H1 (cell line): Measurements from ENCODE around the gene BRD8. TPM values are rescaled to one million over a fixed set of nuclear protein-coding genes. Genes with fewer than 3 reads are reported as not detected.

Experiments used
- CTCF ChIA-PET: fragments of 300-600 bp; sonication (Branson Sonifier 250); formaldehyde crosslinking; loops from one replicate; lab custom pipeline; 2021; ENCODE audit not compliant: partially characterized antibody; lab: Charles Lee
- POLR2A ChIA-PET: fragments of 300-600 bp; sonication (Branson Sonifier 250); formaldehyde crosslinking; loops from one replicate; lab custom pipeline; 2021; ENCODE audit warnings: inconsistent platforms; ENCODE audit not compliant: partially characterized antibody; lab: Charles Lee
- DNase-seq, 2 experiments: peaks; one replicate each; pipeline versions ENCODE4 v3.0.0 to v3.0.0-alpha.2; 2010 to 2022; ENCODE audit warnings: low spot score in 2 of 2, low read depth in 1 of 2, mixed read lengths in 1 of 2
- FAIRE-seq: peaks from 2 replicates; lab custom pipeline; 2011; peaks lifted over from hg19 to GRCh38; lab: Jason Lieb, UNC
- H2AFZ ChIP-seq: 2 replicates; pipeline ENCODE4 v1.8.1; 2012; ENCODE audit warnings: low read length, inconsistent platforms
- H2AK5ac ChIP-seq: 2 replicates; pipeline ENCODE4 v1.6.1; 2013; ENCODE audit warnings: low read depth, low read length
- H2BK120ac ChIP-seq: replicated peaks from 2 replicates; pipeline ENCODE3; 2013; ENCODE audit warnings: low read depth, low read length, inconsistent platforms
- H2BK12ac ChIP-seq: 2 replicates; pipeline ENCODE4 v1.6.1; 2013; ENCODE audit warnings: low read depth, low read length
- H2BK15ac ChIP-seq: 2 replicates; pipeline ENCODE4 v1.6.1; 2013; ENCODE audit warnings: low read length
- H2BK20ac ChIP-seq: 2 replicates; pipeline ENCODE4 v1.6.1; 2013; ENCODE audit warnings: low read length
- H2BK5ac ChIP-seq: 2 replicates; pipeline ENCODE4 v1.6.1; 2013; ENCODE audit warnings: low read depth, low read length
- H3K14ac ChIP-seq: 2 replicates; pipeline ENCODE4 v1.6.1; 2013; ENCODE audit warnings: inconsistent platforms; ENCODE audit not compliant: insufficient read length
- H3K18ac ChIP-seq: 2 replicates; pipeline ENCODE4 v1.6.1; 2013; ENCODE audit warnings: low read length; ENCODE audit errors: extremely low read depth
- H3K23ac ChIP-seq: 2 replicates; pipeline ENCODE4 v1.6.1; 2013; ENCODE audit warnings: inconsistent platforms; ENCODE audit not compliant: insufficient read length
- H3K23me2 ChIP-seq: 2 replicates; pipeline ENCODE4 v1.6.1; 2013; ENCODE audit warnings: low read depth, low read length
- H3K27ac ChIP-seq: 2 replicates; pipeline ENCODE4 v1.6.1; 2011; ENCODE audit warnings: low read depth, low read length, inconsistent platforms
- H3K27me3 ChIP-seq, 4 experiments: replicated peaks in 1 of 4; 1 replicate in 1 of 4; 2 replicates in 3 of 4; pipeline versions ENCODE4 v1.6.1 to v1.8.1; 2011 to 2013; ENCODE audit warnings: low read length in 3 of 4, mild to moderate bottlenecking in 3 of 4, inconsistent platforms in 2 of 4, mixed read lengths in 2 of 4, moderate library complexity in 1 of 4; ENCODE audit not compliant: control insufficient read depth in 3 of 4, insufficient read depth in 3 of 4; ENCODE audit errors: extremely low read depth in 1 of 4
- H3K36me3 ChIP-seq, 4 experiments: 2 replicates each; pipeline versions ENCODE4 v1.6.1 to v1.8.1; 2011 to 2013; ENCODE audit warnings: mild to moderate bottlenecking in 4 of 4, low read length in 3 of 4, moderate library complexity in 2 of 4, control low read depth in 1 of 4, inconsistent platforms in 1 of 4; ENCODE audit not compliant: insufficient read depth in 4 of 4, control insufficient read depth in 2 of 4
- H3K4ac ChIP-seq: replicated peaks from 2 replicates; pipeline ENCODE3; 2013; ENCODE audit warnings: low read length, low read depth, mixed read lengths, inconsistent platforms; ENCODE audit not compliant: insufficient read length
- H3K4me1 ChIP-seq, 4 experiments: replicated peaks in 1 of 4; 1 replicate in 1 of 4; 2 replicates in 3 of 4; pipeline versions ENCODE4 v1.6.1 to v1.8.1; 2011 to 2013; ENCODE audit warnings: low read length in 3 of 4, inconsistent platforms in 2 of 4, mixed read lengths in 1 of 4; ENCODE audit not compliant: insufficient read depth in 4 of 4, control insufficient read depth in 3 of 4
- H3K4me2 ChIP-seq, 2 experiments: 2 replicates each; pipeline versions ENCODE4 v1.6.1 to v1.8.1; 2011 to 2013; ENCODE audit warnings: low read depth in 2 of 2, low read length in 2 of 2, control low read depth in 1 of 2, inconsistent platforms in 1 of 2, mild to moderate bottlenecking in 1 of 2; ENCODE audit not compliant: insufficient read depth in 1 of 2
- H3K4me3 ChIP-seq, 4 experiments: fragments of 200-600, 300-600 bp in 1 of 4; sonication (generic), shearing (Covaris generic), sonication (Bioruptor Twin) in 1 of 4; 2 replicates each; pipeline versions ENCODE4 v1.5.1 to v1.8.1; 2011 to 2016; ENCODE audit warnings: low read length in 4 of 4, low read depth in 3 of 4, control low read depth in 2 of 4, inconsistent platforms in 2 of 4, mild to moderate bottlenecking in 2 of 4, mixed read lengths in 1 of 4, moderate library complexity in 1 of 4; ENCODE audit not compliant: insufficient read depth in 2 of 4; ENCODE audit errors: extremely low read depth in 1 of 4
- H3K56ac ChIP-seq: replicated peaks from 2 replicates; pipeline ENCODE3; 2013; ENCODE audit warnings: low read depth, mild to moderate bottlenecking, mixed read lengths, low read length, inconsistent platforms; ENCODE audit not compliant: insufficient read length
- H3K79me1 ChIP-seq: 2 replicates; pipeline ENCODE4 v1.6.1; 2013; ENCODE audit warnings: low read depth, low read length, control low read depth
- H3K79me2 ChIP-seq, 2 experiments: 2 replicates each; pipeline versions ENCODE4 v1.6.1 to v1.8.1; 2012 to 2013; ENCODE audit warnings: low read length in 2 of 2, mild to moderate bottlenecking in 2 of 2, inconsistent platforms in 1 of 2; ENCODE audit not compliant: insufficient read depth in 2 of 2, control insufficient read depth in 1 of 2
- H3K9ac ChIP-seq, 4 experiments: replicated peaks in 1 of 4; 1 replicate in 1 of 4; 2 replicates in 3 of 4; pipeline versions ENCODE4 v1.6.1 to v1.8.1; 2011 to 2013; ENCODE audit warnings: low read depth in 3 of 4, low read length in 3 of 4, control low read depth in 2 of 4, mild to moderate bottlenecking in 2 of 4, moderate library complexity in 2 of 4, inconsistent platforms in 1 of 4; ENCODE audit errors: extremely low read depth in 1 of 4
- H3K9me3 ChIP-seq, 2 experiments: 2 replicates each; pipeline versions ENCODE4 v1.6.1 to v1.8.1; 2012 to 2013; ENCODE audit warnings: mild to moderate bottlenecking in 2 of 2, moderate library complexity in 2 of 2, control low read depth in 1 of 2, inconsistent platforms in 1 of 2, low read depth in 1 of 2, low read length in 1 of 2, mixed read lengths in 1 of 2; ENCODE audit not compliant: insufficient read depth in 2 of 2
- H4K20me1 ChIP-seq, 2 experiments: replicated peaks in 1 of 2; 2 replicates each; pipeline versions ENCODE3 to v1.8.1; 2011 to 2013; ENCODE audit warnings: inconsistent platforms in 2 of 2, low read length in 2 of 2, mild to moderate bottlenecking in 1 of 2; ENCODE audit not compliant: insufficient read depth in 2 of 2, control insufficient read depth in 1 of 2
- H4K5ac ChIP-seq: 2 replicates; pipeline ENCODE4 v1.6.1; 2013; ENCODE audit warnings: low read length, low read depth, mixed read lengths, inconsistent platforms; ENCODE audit not compliant: insufficient read length
- H4K8ac ChIP-seq: 2 replicates; pipeline ENCODE4 v1.8.0; 2013; ENCODE audit warnings: mild to moderate bottlenecking, moderate library complexity, low read length, inconsistent platforms; ENCODE audit not compliant: insufficient read depth; ENCODE audit errors: extremely low read depth
- H4K91ac ChIP-seq: replicated peaks from 2 replicates; pipeline ENCODE3; 2013; ENCODE audit warnings: low read length, mixed read lengths, inconsistent platforms; ENCODE audit not compliant: insufficient read length
- EP300 ChIP-seq, 2 experiments: IDR thresholded peaks; 1 replicate in 1 of 2; 2 replicates in 1 of 2; pipeline ENCODE4 v1.6.1; 2011 to 2012; ENCODE audit warnings: low read depth in 2 of 2, low read length in 2 of 2, mild to moderate bottlenecking in 2 of 2, borderline replicate concordance in 1 of 2, inconsistent platforms in 1 of 2, moderate library complexity in 1 of 2
- EZH2 ChIP-seq: fragments of 200-600 bp; sonication (generic); IDR thresholded peaks from 2 replicates; pipeline ENCODE4 v1.7.1; 2012; ENCODE audit warnings: low read depth, mild to moderate bottlenecking, moderate library complexity, low read length, inconsistent platforms; ENCODE audit not compliant: severe bottlenecking
- FOSL1 ChIP-seq: IDR thresholded peaks from 2 replicates; pipeline ENCODE4 v1.6.1; 2011; ENCODE audit warnings: mild to moderate bottlenecking, low read depth, low read length, moderate library complexity; ENCODE audit not compliant: insufficient read depth
- NANOG ChIP-seq: IDR thresholded peaks from 2 replicates; pipeline ENCODE4 v1.6.1; 2011; ENCODE audit warnings: low read length, low read depth, mild to moderate bottlenecking, inconsistent platforms; ENCODE audit not compliant: insufficient read depth, poor library complexity, severe bottlenecking
- POLR2A ChIP-seq, 2 experiments: IDR thresholded peaks; 1 replicate in 1 of 2; 2 replicates in 1 of 2; pipeline ENCODE4 v1.6.1; 2011; ENCODE audit warnings: low read depth in 2 of 2, low read length in 2 of 2, mild to moderate bottlenecking in 2 of 2; ENCODE audit errors: control extremely low read depth in 1 of 2
- RXRA ChIP-seq: IDR thresholded peaks from 2 replicates; pipeline ENCODE4 v1.6.1; 2011; ENCODE audit warnings: low read depth, mild to moderate bottlenecking, low read length, moderate library complexity; ENCODE audit not compliant: insufficient read depth
- SRF ChIP-seq: IDR thresholded peaks from 2 replicates; pipeline ENCODE4 v1.6.1; 2011; ENCODE audit warnings: mild to moderate bottlenecking, low read depth, low read length, moderate library complexity
- TAF7 ChIP-seq: optimal IDR thresholded peaks from 2 replicates; pipeline ENCODE3; 2011; ENCODE audit warnings: low read depth, mild to moderate bottlenecking, inconsistent platforms, low read length, moderate library complexity, borderline replicate concordance
- TBP ChIP-seq: IDR thresholded peaks from 2 replicates; pipeline ENCODE4 v1.6.1; 2011; ENCODE audit warnings: low read depth, low read length, improper control_type of control experiment
- TCF12 ChIP-seq: IDR thresholded peaks from 2 replicates; pipeline ENCODE4 v1.6.1; 2011; ENCODE audit warnings: low read depth, mild to moderate bottlenecking, low read length
- TEAD4 ChIP-seq: IDR thresholded peaks from 2 replicates; pipeline ENCODE4 v1.6.1; 2012; ENCODE audit warnings: low read depth, low read length, inconsistent platforms, mixed read lengths
- USF2 ChIP-seq: IDR thresholded peaks from 2 replicates; pipeline ENCODE4 v1.6.1; 2011; ENCODE audit warnings: low read length, improper control_type of control experiment
- ZNF274 ChIP-seq: IDR thresholded peaks from 2 replicates; pipeline ENCODE4 v1.7.0; 2012; ENCODE audit warnings: low read length, borderline replicate concordance; ENCODE audit errors: extremely low read depth
- WGBS, 2 experiments: shearing (Covaris generic) in 1 of 2; methylation state at CpG; one replicate each; pipeline versions ENCODE4 v1.1.6 to v1.1.7; 2013 to 2015; ENCODE audit warnings: low lambda C conversion rate in 2 of 2, mixed read lengths in 2 of 2, inconsistent platforms in 1 of 2, low coverage in 1 of 2, missing lambda C conversion rate in 1 of 2; ENCODE audit not compliant: insufficient replicate concordance in 2 of 2, insufficient coverage in 1 of 2, insufficient read length in 1 of 2; ENCODE audit errors: extremely low coverage in 1 of 2, missing lambda C conversion rate in 1 of 2; 5-methylcytosine and 5-hydroxymethylcytosine counted together
- polyA plus RNA-seq, 7 experiments: library from polyadenylated mRNA; depleted of rRNA in 3 of 7; stranded (reverse) in 5 of 7; unstranded in 2 of 7; fragments of >200 nt in 5 of 7; fragments of 200-250 nt in 2 of 7; gene quantifications; 1 replicate in 5 of 7; 2 replicates in 1 of 7; 4 replicates in 1 of 7; pipeline versions ENCODE4 v1.2.1 to v1.2.3, GENCODE V29; 2011 to 2013; ENCODE audit warnings: missing spikeins in 2 of 7, mixed read lengths in 2 of 7
- total RNA-seq: library from RNA; stranded (reverse); fragmentation: NEBNext Ultra II Directional; extraction: Animal tissue kit (Norgen Biotek cat#: 25700); gene quantifications from 2 replicates; pipeline ENCODE4 v1.2.1, GENCODE V29; 2021

The BRD8 gene
- total and polyA plus RNA-seq, 2 of the 8 experiments (the other 6 are each of a cell fraction or from before 2014, with no cell fraction given), result 37.8 to 75.8 TPM

- H3K56ac ChIP-seq, result no peak overlapping the region
- no peaks in the 10 kb centered on the region for H3K36me3 ChIP-seq
- CTCF ChIA-PET, result interaction anchor here (0.7 to 5.6 kb wide), 4 partner anchors 11 to 49 kb away, joined by 3 to 35 read pairs (median 20); no protein-coding TSS in a partner anchor
- H2BK12ac ChIP-seq, result no peak overlapping the region
- peaks cover 4% of the 10 kb centered on the region; the same call in 1 of the 2 replicates for H3K23me2 ChIP-seq
- no peak overlapping the region for H3K9ac ChIP-seq
- H2AFZ ChIP-seq, result no peak overlapping the region
- H3K27me3 ChIP-seq, result peaks cover 50 to 82% (median 77%) of the 10 kb centered on the region in 4 experiments
- H4K5ac ChIP-seq, result no peak overlapping the region
- H3K79me1 ChIP-seq, result no peaks in the 10 kb centered on the region; the same call in 1 of the 2 replicates
- H2BK120ac ChIP-seq, result no peak overlapping the region
- no peak overlapping the region for H3K27ac ChIP-seq
- no peak overlapping the region for H4K91ac ChIP-seq
- H2BK20ac ChIP-seq, result no peak overlapping the region
- POLR2A ChIA-PET, result no interaction called here
- no peak overlapping the region for H2AK5ac ChIP-seq
- no peak overlapping the region for H4K8ac ChIP-seq
- no peak overlapping the region for H3K4me2 ChIP-seq
- H3K4ac ChIP-seq, result no peak overlapping the region
- 88% methylated on average over 1 of the region's 1 CpG; no CpG with 5 or more reads in 1 of the 2 experiments for WGBS, 2 experiments
- H3K4me1 ChIP-seq, result peaks cover 13 to 27% (median 26%) of the 10 kb centered on the region in 4 experiments
- H2BK5ac ChIP-seq, result no peak overlapping the region
- no peaks in the 10 kb centered on the region for H3K9me3 ChIP-seq
- DNase-seq, result no peak
- FAIRE-seq, result no peak
- no peak overlapping the region for H3K4me3 ChIP-seq
- H3K23ac ChIP-seq, result no peak overlapping the region
- H3K79me2 ChIP-seq, result no peaks in the 10 kb centered on the region
- H4K20me1 ChIP-seq, result peaks cover 2 to 3% of the 10 kb centered on the region in 2 experiments
- H3K18ac ChIP-seq, result no peak overlapping the region
- no peak overlapping the region for H3K14ac ChIP-seq
- H2BK15ac ChIP-seq, result no peak overlapping the region
- TF ChIP-seq FOSL1, result no peak
- no peak for TF ChIP-seq TAF7
- TF ChIP-seq EZH2, result no peak
- no peak for TF ChIP-seq EP300 (IDR thresholded peaks at IDR 0.05; ENCODE audit: borderline replicate concordance in 1 of 2, low read depth in 2 of 2, low read length in 2 of 2)
- no peak for TF ChIP-seq TCF12
- no peak for TF ChIP-seq RXRA
- no peak for TF ChIP-seq NANOG
- no peak for TF ChIP-seq TBP
- TF ChIP-seq TEAD4, result no peak
- TF ChIP-seq USF2, result no peak
- no peak for TF ChIP-seq ZNF274
- no peak for TF ChIP-seq POLR2A (IDR thresholded peaks at IDR 0.05; ENCODE audit: control extremely low read depth in 1 of 2, low read depth in 2 of 2, low read length in 2 of 2)
- TF ChIP-seq SRF, result no peak
Observed at GRCh38 chr5:138093036-138093435, 85.4 kb downstream of the BRD8 start.
